SU-DHL-6 (cell line): ENCODE measurements around the gene DUSP5.

Experiments
- H2AFZ ChIP-seq: fragments of 200-600 bp; sonication (generic); 2 replicates; pipeline ENCODE4 v1.6.1; 2014; ENCODE audit warnings: low read depth, mild to moderate bottlenecking, moderate library complexity, mixed read lengths, antibody characterized with exemption, low read length; ENCODE audit not compliant: severe bottlenecking
- H3F3A ChIP-seq: fragments of 200-600 bp; shearing (Covaris generic); 2 replicates; pipeline ENCODE4 v1.6.0; 2016; ENCODE audit warnings: antibody characterized with exemption, mild to moderate bottlenecking; ENCODE audit not compliant: insufficient read depth
- H3K27ac ChIP-seq: fragments of 200-600 bp; sonication (generic); 2 replicates; pipeline ENCODE4 v1.5.1; 2016; ENCODE audit warnings: low read depth, mild to moderate bottlenecking, low read length, moderate library complexity, mixed read lengths
- H3K27me3 ChIP-seq: fragments of 200-600 bp; sonication (generic), shearing (Covaris generic); 2 replicates; pipeline ENCODE4 v1.6.0; 2014; ENCODE audit warnings: mild to moderate bottlenecking, low read length
- H3K36me3 ChIP-seq: fragments of 200-600 bp; sonication (generic); 2 replicates; pipeline ENCODE4 v1.6.1; 2014; ENCODE audit warnings: mild to moderate bottlenecking, low read length, mixed read lengths
- H3K4me2 ChIP-seq: fragments of 300-600, 200-600 bp; shearing (Covaris generic), sonication (generic); 2 replicates; pipeline ENCODE4 v1.6.0; 2014; ENCODE audit warnings: low read length, low read depth, mild to moderate bottlenecking; ENCODE audit not compliant: poor library complexity, severe bottlenecking
- H3K4me3 ChIP-seq: fragments of 200-600 bp; sonication (generic); 2 replicates; pipeline ENCODE4 v1.5.1; 2014; ENCODE audit warnings: antibody characterized with exemption, low read length, mild to moderate bottlenecking, mixed read lengths; ENCODE audit not compliant: insufficient read depth, poor library complexity, severe bottlenecking
- H3K79me2 ChIP-seq: fragments of 200-600 bp; sonication (generic); 2 replicates; pipeline ENCODE4 v1.6.1; 2014; ENCODE audit warnings: mild to moderate bottlenecking, low read length, moderate library complexity; ENCODE audit not compliant: insufficient read depth
- H3K9ac ChIP-seq: fragments of 200-600 bp; sonication (generic); 2 replicates; pipeline ENCODE4 v1.7.0; 2014; ENCODE audit warnings: mild to moderate bottlenecking, low read length
- H3K9me2 ChIP-seq: fragments of 200-600 bp; sonication (generic); replicated peaks from 2 replicates; pipeline ENCODE4 v1.6.1; 2014; ENCODE audit warnings: low read length; ENCODE audit not compliant: insufficient read depth
- H3K9me3 ChIP-seq: fragments of 200-600 bp; sonication (generic); 2 replicates; pipeline ENCODE4 v1.6.1; 2014; ENCODE audit warnings: low read length, mixed read lengths; ENCODE audit not compliant: insufficient read depth
- H4K20me1 ChIP-seq: fragments of 200-600 bp; sonication (generic); 2 replicates; pipeline ENCODE4 v1.6.1; 2014; ENCODE audit warnings: low read depth, mild to moderate bottlenecking, antibody characterized with exemption, low read length, moderate library complexity, mixed read lengths
- CTCF ChIP-seq: fragments of 200-600 bp; sonication (generic); IDR thresholded peaks from one replicate; pipeline ENCODE4 v1.5.1; 2017; ENCODE audit warnings: antibody characterized with exemption, mild to moderate bottlenecking, low read length, moderate library complexity; ENCODE audit not compliant: insufficient read depth, poor library complexity, severe bottlenecking
- EZH2phosphoT487 ChIP-seq: fragments of 200-600 bp; sonication (generic), shearing (Covaris generic); conservative IDR thresholded peaks from 2 replicates; pipeline ENCODE4 v1.6.1; 2018; ENCODE audit warnings: mild to moderate bottlenecking, antibody characterized with exemption, low read length, moderate library complexity, mixed read lengths

DUSP5 gene

GRCh38 chr10:110481919-110482318 is 15.8 kb upstream of the DUSP5 start:
- TF ChIP-seq CTCF (no peak), EZH2phosphoT487 (no peak)
- no peaks in the 10 kb centered on the region for H3K27me3 ChIP-seq
- H2AFZ ChIP-seq: no peak overlapping the region
- no peaks in the 10 kb centered on the region for H3K9me3 ChIP-seq
- no peaks in the 10 kb centered on the region for H3K9me2 ChIP-seq
- no peak overlapping the region for H3K27ac ChIP-seq
- H3K36me3 ChIP-seq: no peaks in the 10 kb centered on the region
- H3K9ac ChIP-seq: no peak overlapping the region
- no peaks in the 10 kb centered on the region for H4K20me1 ChIP-seq
- no peaks in the 10 kb centered on the region for H3F3A ChIP-seq
- H3K79me2 ChIP-seq: no peaks in the 10 kb centered on the region
- no peak overlapping the region for H3K4me2 ChIP-seq
- H3K4me3 ChIP-seq: no peak overlapping the region

- Histone ChIP-seq H3K9me3 (no peaks in the 10 kb centered on the region), H3K9ac (no peak overlapping the region), H3K27me3 (no peaks in the 10 kb centered on the region), H3K79me2 (no peaks in the 10 kb centered on the region), H3F3A (no peaks in the 10 kb centered on the region), H3K4me3 (no peak overlapping the region), H3K9me2 (no peaks in the 10 kb centered on the region), H3K4me2 (no peak overlapping the region), H2AFZ (no peak overlapping the region), H3K36me3 (no peaks in the 10 kb centered on the region), H4K20me1 (no peaks in the 10 kb centered on the region), H3K27ac (no peak overlapping the region)
- TF ChIP-seq EZH2phosphoT487: no peak
- TF ChIP-seq CTCF: no peak
Measured at GRCh38 chr10:110483633-110484032, 14.1 kb upstream of the DUSP5 start.

- no peak overlapping the region for H3K4me3 ChIP-seq
- TF ChIP-seq EZH2phosphoT487: no peak
- TF ChIP-seq CTCF: no peak
- H3K79me2 ChIP-seq: no peaks in the 10 kb centered on the region
- no peak overlapping the region for H3K27ac ChIP-seq
- no peak overlapping the region for H2AFZ ChIP-seq
- H3K27me3 ChIP-seq: no peaks in the 10 kb centered on the region
- H4K20me1 ChIP-seq: no peaks in the 10 kb centered on the region
- no peaks in the 10 kb centered on the region for H3K9me2 ChIP-seq
- H3F3A ChIP-seq: no peaks in the 10 kb centered on the region
- H3K9me3 ChIP-seq: no peaks in the 10 kb centered on the region
- no peaks in the 10 kb centered on the region for H3K36me3 ChIP-seq
- no peak overlapping the region for H3K9ac ChIP-seq
- H3K4me2 ChIP-seq: no peak overlapping the region
Measured at GRCh38 chr10:110485541-110485940, 12.2 kb upstream of the DUSP5 start.
